ENCODE results near the gene SWT1. TPM values are rescaled to one million over a fixed set of nuclear protein-coding genes. Genes with fewer than 3 reads are reported as not detected.

The SWT1 gene
- total RNA-seq, result 1 to 10 TPM; 5.2 to 9.4 TPM

- peaks cover 31% of the 10 kb centered on the region for H3K4me1 Mint-ChIP-seq
- peak within 1 kb of the TSS; percentile 96 for H3K27ac Mint-ChIP-seq
- H3K27me3 Mint-ChIP-seq, result no peaks in the 10 kb centered on the region
- peak within 1 kb of the TSS; percentile 100 for H3K4me3 Mint-ChIP-seq
- no peaks in the 10 kb centered on the region for H3K9me3 Mint-ChIP-seq
- H3K36me3 Mint-ChIP-seq (ENCODE audit: low read depth), result peaks cover 20% of the 10 kb centered on the region
- peak; percentile 93 for ATAC-seq (replicated peaks)
Observed at GRCh38 chr1:185156854-185157598, at the start of gene SWT1, which contains the start of gene TRMT1L. Gene SWT1 (plus strand): TSS chr1:185157167. CDS start chr1:185160842, 3,675 bp downstream. Gene TRMT1L (minus strand): TSS chr1:185156953. CDS start chr1:185156712, 241 bp downstream.

GRCh38 chr1:185108321-185108720 is 48.6 kb upstream of the SWT1 start:
- no peaks in the 10 kb centered on the region for H3K27me3 Mint-ChIP-seq
- no peak overlapping the region for H3K27ac Mint-ChIP-seq
- no peak overlapping the region for H3K4me3 Mint-ChIP-seq
- peaks cover 12% of the 10 kb centered on the region for H3K9me3 Mint-ChIP-seq
- H3K4me1 Mint-ChIP-seq, result no peaks in the 10 kb centered on the region
- peaks cover 9% of the 10 kb centered on the region for H3K36me3 Mint-ChIP-seq (ENCODE audit: low read depth)
- no peak for ATAC-seq (replicated peaks)

GRCh38 chr1:185110145-185110544 is 46.8 kb upstream of the SWT1 start:
- Mint-ChIP-seq H3K4me3 (no peak overlapping the region), H3K36me3 (ENCODE audit: low read depth) (no peaks in the 10 kb centered on the region), H3K27me3 (no peaks in the 10 kb centered on the region), H3K9me3 (peaks cover 12% of the 10 kb centered on the region), H3K27ac (no peak overlapping the region), H3K4me1 (no peaks in the 10 kb centered on the region)
- no peak for ATAC-seq (replicated peaks)

- H3K9me3 Mint-ChIP-seq, result peaks cover 5% of the 10 kb centered on the region
- H3K27me3 Mint-ChIP-seq, result no peaks in the 10 kb centered on the region
- H3K4me3 Mint-ChIP-seq, result no peak overlapping the region
- no peaks in the 10 kb centered on the region for H3K4me1 Mint-ChIP-seq
- no peak for ATAC-seq (replicated peaks)
- H3K27ac Mint-ChIP-seq, result no peak overlapping the region
- H3K36me3 Mint-ChIP-seq (ENCODE audit: low read depth), result no peaks in the 10 kb centered on the region
Observed at GRCh38 chr1:185111873-185112272, 45.1 kb upstream of the SWT1 start.

GRCh38 chr1:185112356-185112755 is 44.6 kb upstream of the SWT1 start:
- peaks cover 5% of the 10 kb centered on the region for H3K9me3 Mint-ChIP-seq
- no peaks in the 10 kb centered on the region for H3K27me3 Mint-ChIP-seq
- H3K27ac Mint-ChIP-seq, result no peak overlapping the region
- H3K4me1 Mint-ChIP-seq, result no peaks in the 10 kb centered on the region
- H3K4me3 Mint-ChIP-seq, result no peak overlapping the region
- H3K36me3 Mint-ChIP-seq (ENCODE audit: low read depth), result no peaks in the 10 kb centered on the region
- no peak for ATAC-seq (replicated peaks)

- no peak overlapping the region for H3K4me3 Mint-ChIP-seq
- no peaks in the 10 kb centered on the region for H3K4me1 Mint-ChIP-seq
- no peaks in the 10 kb centered on the region for H3K27me3 Mint-ChIP-seq
- no peak for ATAC-seq (replicated peaks)
- H3K36me3 Mint-ChIP-seq (ENCODE audit: low read depth), result peaks cover 98% of the 10 kb centered on the region
- peaks cover 4% of the 10 kb centered on the region for H3K9me3 Mint-ChIP-seq
- no peak overlapping the region for H3K27ac Mint-ChIP-seq
Observed at GRCh38 chr1:185129708-185130107, 27.3 kb upstream of the SWT1 start.

- ATAC-seq (replicated peaks), result no peak
- Mint-ChIP-seq H3K27ac (no peak overlapping the region), H3K36me3 (ENCODE audit: low read depth) (peaks cover 98% of the 10 kb centered on the region)
Observed at GRCh38 chr1:185132534-185132933, 24.4 kb upstream of the SWT1 start.

GRCh38 chr1:185137896-185138545 is 18.9 kb upstream of the SWT1 start:
- ATAC-seq (replicated peaks), result no peak
- Mint-ChIP-seq H3K4me3 (no peak overlapping the region), H3K9me3 (no peaks in the 10 kb centered on the region), H3K27ac (no peak overlapping the region), H3K36me3 (ENCODE audit: low read depth) (peaks cover 87% of the 10 kb centered on the region), H3K27me3 (no peaks in the 10 kb centered on the region), H3K4me1 (no peaks in the 10 kb centered on the region)

More at GRCh38 chr1:185132534-185132933, 24.4 kb upstream of the SWT1 start:
- Mint-ChIP-seq H3K27me3 (no peaks in the 10 kb centered on the region), H3K4me3 (no peak overlapping the region), H3K4me1 (no peaks in the 10 kb centered on the region), H3K9me3 (peaks cover 4% of the 10 kb centered on the region)

- ATAC-seq (replicated peaks), result no peak
- peaks cover 85% of the 10 kb centered on the region for H3K36me3 Mint-ChIP-seq (ENCODE audit: low read depth)
- no peak overlapping the region for H3K4me3 Mint-ChIP-seq
- H3K9me3 Mint-ChIP-seq, result no peaks in the 10 kb centered on the region
- no peaks in the 10 kb centered on the region for H3K27me3 Mint-ChIP-seq
- H3K4me1 Mint-ChIP-seq, result no peaks in the 10 kb centered on the region
- no peak overlapping the region for H3K27ac Mint-ChIP-seq
Observed at GRCh38 chr1:185139246-185139645, 17.7 kb upstream of the SWT1 start.

- Mint-ChIP-seq H3K9me3 (no peaks in the 10 kb centered on the region), H3K27me3 (no peaks in the 10 kb centered on the region), H3K4me1 (no peaks in the 10 kb centered on the region), H3K27ac (no peak overlapping the region), H3K36me3 (ENCODE audit: low read depth) (peaks cover 89% of the 10 kb centered on the region), H3K4me3 (no peak overlapping the region)
- ATAC-seq (replicated peaks), result no peak
Observed at GRCh38 chr1:185144233-185144632, 12.7 kb upstream of the SWT1 start.

- no peak overlapping the region for H3K4me3 Mint-ChIP-seq
- peaks cover 13% of the 10 kb centered on the region for H3K4me1 Mint-ChIP-seq
- H3K27me3 Mint-ChIP-seq, result no peaks in the 10 kb centered on the region
- no peak for ATAC-seq (replicated peaks)
- H3K27ac Mint-ChIP-seq, result no peak overlapping the region
- H3K36me3 Mint-ChIP-seq (ENCODE audit: low read depth), result peaks cover 57% of the 10 kb centered on the region
- no peaks in the 10 kb centered on the region for H3K9me3 Mint-ChIP-seq
Observed at GRCh38 chr1:185151215-185151614, 5.8 kb upstream of the SWT1 start.

GRCh38 chr1:185152187-185152767 is 4.7 kb upstream of the SWT1 start:
- Mint-ChIP-seq H3K27ac (no peak overlapping the region), H3K4me1 (peaks cover 13% of the 10 kb centered on the region), H3K4me3 (no peak overlapping the region), H3K9me3 (no peaks in the 10 kb centered on the region), H3K36me3 (ENCODE audit: low read depth) (peaks cover 50% of the 10 kb centered on the region), H3K27me3 (no peaks in the 10 kb centered on the region)
- no peak for ATAC-seq (replicated peaks)

GRCh38 chr1:185154912-185155513 is 2.0 kb upstream of the SWT1 start:
- no peak for ATAC-seq (replicated peaks)
- Mint-ChIP-seq H3K36me3 (ENCODE audit: low read depth) (peaks cover 25% of the 10 kb centered on the region), H3K27ac (peak overlapping the region; percentile 96), H3K9me3 (no peaks in the 10 kb centered on the region), H3K4me1 (peaks cover 24% of the 10 kb centered on the region), H3K27me3 (no peaks in the 10 kb centered on the region), H3K4me3 (peak overlapping the region; percentile 100)

- Mint-ChIP-seq H3K36me3 (ENCODE audit: low read depth) (peaks cover 22% of the 10 kb centered on the region), H3K27ac (peak overlapping the region; percentile 96), H3K4me1 (peaks cover 28% of the 10 kb centered on the region), H3K27me3 (no peaks in the 10 kb centered on the region), H3K4me3 (peak overlapping the region; percentile 100), H3K9me3 (no peaks in the 10 kb centered on the region)
- no peak for ATAC-seq (replicated peaks)
Observed at GRCh38 chr1:185155600-185156287, 1.2 kb upstream of the SWT1 start.

All from activated T-helper 17 cell treated with anti-CD3 and anti-CD28 coated beads, Interleukin-2, amount 50 U/mL, for 72 hours (primary cell).